DMS 273 (cell line): ENCODE measurements around the gene MYO15B.
A peak's percentile ranks its signal among the peaks of the same experiment; 100 is the strongest.

ENCODE experiments used
- DNase-seq: peaks from one replicate; lab custom pipeline; 2025; ENCODE audit not compliant: unreplicated experiment; lab: John Stamatoyannopoulos, UW

The MYO15B gene

GRCh38 chr17:75622771-75623273, 35.2 kb downstream of the MYO15B start:
- no peak for DNase-seq

GRCh38 chr17:75623386-75623785, 35.8 kb downstream of the MYO15B start:
- DNase-seq = no peak

GRCh38 chr17:75624021-75624420, 36.4 kb downstream of the MYO15B start:
- no peak for DNase-seq

GRCh38 chr17:75624714-75625345, 37.2 kb downstream of the MYO15B start:
- no peak for DNase-seq

GRCh38 chr17:75625813-75626486, 38.4 kb downstream of the MYO15B start:
- peak; percentile 81 for DNase-seq

- peak; percentile 94 for DNase-seq
Observed at GRCh38 chr17:75626496-75627038, 39.0 kb downstream of the MYO15B start.

- DNase-seq = peak; percentile 73
Observed at GRCh38 chr17:75627094-75627493, 39.5 kb downstream of the MYO15B start.

GRCh38 chr17:75628425-75628824, 40.8 kb downstream of the MYO15B start:
- DNase-seq = peak; percentile 27

- DNase-seq = no peak
Observed at GRCh38 chr17:75629157-75629556, 41.6 kb downstream of the MYO15B start.

- no peak for DNase-seq
Observed at GRCh38 chr17:75630071-75630917, 42.7 kb downstream of the MYO15B start.

GRCh38 chr17:75631353-75631752, 43.8 kb downstream of the MYO15B start:
- DNase-seq = no peak

- no peak for DNase-seq
Observed at GRCh38 chr17:75632428-75632827, 44.8 kb downstream of the MYO15B start.

- DNase-seq = peak; percentile 83
Observed at GRCh38 chr17:75632863-75633485, 45.4 kb downstream of the MYO15B start, which contains the start of gene SMIM5. Gene SMIM5 (plus strand): TSS chr17:75633434. CDS start chr17:75640202, 6,768 bp downstream.

GRCh38 chr17:75633486-75634375, 46.1 kb downstream of the MYO15B start:
- DNase-seq = peak; percentile 97

GRCh38 chr17:75634376-75634740, 46.8 kb downstream of the MYO15B start:
- DNase-seq = no peak

- no peak for DNase-seq
Observed at GRCh38 chr17:75634754-75635609, 47.4 kb downstream of the MYO15B start.

- DNase-seq = peak; percentile 87
Observed at GRCh38 chr17:75635610-75636202, 48.1 kb downstream of the MYO15B start.

- DNase-seq = no peak
Observed at GRCh38 chr17:75636381-75637142, 49.0 kb downstream of the MYO15B start.
